ENCODE data around the gene KREMEN1. TPM values are rescaled to one million over a fixed set of nuclear protein-coding genes. Genes with fewer than 3 reads are reported as not detected.

KREMEN1 gene
- total RNA-seq, 1 experiment from 2014 or later, result 1.4 TPM

- DNase-seq (ENCODE audit: low read depth), result no peak
These were observed 117.2 kb downstream of the KREMEN1 start for GRCh38 chr22:29190051-29190450.

GRCh38 chr22:29190918-29191317 lies 118.1 kb downstream of the KREMEN1 start:
- no peak for DNase-seq (ENCODE audit: low read depth)

- DNase-seq (ENCODE audit: low read depth), result no peak
These were observed 120.2 kb downstream of the KREMEN1 start for GRCh38 chr22:29193021-29193420.

- DNase-seq (ENCODE audit: low read depth), result no peak
These were observed 121.3 kb downstream of the KREMEN1 start for GRCh38 chr22:29194184-29194583.

- DNase-seq (ENCODE audit: low read depth), result no peak
These were observed 122.5 kb downstream of the KREMEN1 start for GRCh38 chr22:29195118-29195963.

- DNase-seq (ENCODE audit: low read depth), result no peak
These were observed 123.3 kb downstream of the KREMEN1 start for GRCh38 chr22:29195964-29196666.

GRCh38 chr22:29197096-29197495 lies 124.3 kb downstream of the KREMEN1 start:
- DNase-seq (ENCODE audit: low read depth), result no peak

- DNase-seq (ENCODE audit: low read depth), result no peak
These were observed 125.4 kb downstream of the KREMEN1 start for GRCh38 chr22:29198240-29198639.

- DNase-seq (ENCODE audit: low read depth), result no peak
These were observed 127.0 kb downstream of the KREMEN1 start for GRCh38 chr22:29199702-29200400.

GRCh38 chr22:29200901-29201300 lies 128.1 kb downstream of the KREMEN1 start:
- DNase-seq (ENCODE audit: low read depth), result no peak

- DNase-seq (ENCODE audit: low read depth), result no peak
These were observed 128.9 kb downstream of the KREMEN1 start for GRCh38 chr22:29201782-29202181.

GRCh38 chr22:29202212-29203192 lies 129.7 kb downstream of the KREMEN1 start:
- DNase-seq (ENCODE audit: low read depth), result peak; percentile 92

GRCh38 chr22:29203488-29204454 lies 130.9 kb downstream of the KREMEN1 start:
- no peak for DNase-seq (ENCODE audit: low read depth)

GRCh38 chr22:29204455-29205183 lies 131.8 kb downstream of the KREMEN1 start:
- no peak for DNase-seq (ENCODE audit: low read depth)

- no peak for DNase-seq (ENCODE audit: low read depth)
These were observed 132.4 kb downstream of the KREMEN1 start for GRCh38 chr22:29205252-29205593.

- DNase-seq (ENCODE audit: low read depth), result peak; percentile 53
These were observed 132.9 kb downstream of the KREMEN1 start, which contains the start of gene EMID1 for GRCh38 chr22:29205594-29206371. EMID1 (plus strand) TSS chr22:29205896; CDS start chr22:29206039, 143 bp downstream.

GRCh38 chr22:29206372-29207242 lies 133.8 kb downstream of the KREMEN1 start:
- DNase-seq (ENCODE audit: low read depth), result no peak

- no peak for DNase-seq (ENCODE audit: low read depth)
These were observed 134.4 kb downstream of the KREMEN1 start for GRCh38 chr22:29207243-29207550.
